RKO (cell line): Measurements from ENCODE around the gene FBXL17.
A peak's percentile ranks its signal among the peaks of the same experiment; 100 is the strongest.

ENCODE experiments used
- DNase-seq: peaks from one replicate; pipeline ENCODE4 v3.0.0-alpha.2; 2016; ENCODE audit warnings: low spot score

The FBXL17 gene

GRCh38 chr5:107913494-107913893 is 468.4 kb downstream of the FBXL17 start:
- DNase-seq, result no peak

GRCh38 chr5:107900721-107901120 is 481.2 kb downstream of the FBXL17 start:
- DNase-seq, result no peak

- DNase-seq, result no peak
Measured at GRCh38 chr5:107894361-107894760, 487.5 kb downstream of the FBXL17 start.

- peak; percentile 37 for DNase-seq
Measured at GRCh38 chr5:107893642-107894041, 488.3 kb downstream of the FBXL17 start.

- no peak for DNase-seq
Measured at GRCh38 chr5:107889387-107889786, 492.5 kb downstream of the FBXL17 start.

- no peak for DNase-seq
Measured at GRCh38 chr5:107888541-107888940, 493.4 kb downstream of the FBXL17 start.

GRCh38 chr5:107887166-107887943 is 494.5 kb downstream of the FBXL17 start:
- no peak for DNase-seq

- DNase-seq, result no peak
Measured at GRCh38 chr5:107885601-107886000, 496.3 kb downstream of the FBXL17 start.

GRCh38 chr5:107884871-107885270 is 497.0 kb downstream of the FBXL17 start:
- no peak for DNase-seq

- DNase-seq, result no peak
Measured at GRCh38 chr5:107878661-107879060, 503.2 kb downstream of the FBXL17 start.

- no peak for DNase-seq
Measured at GRCh38 chr5:107876906-107877305, 505.0 kb downstream of the FBXL17 start.

GRCh38 chr5:107876261-107876660 is 505.6 kb downstream of the FBXL17 start:
- no peak for DNase-seq

GRCh38 chr5:107875833-107876232 is 506.1 kb downstream of the FBXL17 start:
- peak; percentile 16 for DNase-seq

- peak; percentile 48 for DNase-seq
Measured at GRCh38 chr5:107874795-107875194, 507.1 kb downstream of the FBXL17 start.

- DNase-seq, result no peak
Measured at GRCh38 chr5:107873877-107874276, 508.0 kb downstream of the FBXL17 start.

GRCh38 chr5:107871023-107871422 is 510.9 kb downstream of the FBXL17 start:
- DNase-seq, result no peak

- DNase-seq, result peak; percentile 44
Measured at GRCh38 chr5:107869438-107870115, 512.3 kb downstream of the FBXL17 start.

- no peak for DNase-seq
Measured at GRCh38 chr5:107868650-107869409, 513.1 kb downstream of the FBXL17 start.

GRCh38 chr5:107867266-107867665 is 514.6 kb downstream of the FBXL17 start:
- DNase-seq, result no peak

GRCh38 chr5:107864793-107865192 is 517.1 kb downstream of the FBXL17 start:
- no peak for DNase-seq

GRCh38 chr5:107863125-107863524 is 518.8 kb downstream of the FBXL17 start:
- no peak for DNase-seq

- no peak for DNase-seq
Measured at GRCh38 chr5:107861565-107861964, 520.3 kb downstream of the FBXL17 start.

GRCh38 chr5:107860044-107860443 is 521.9 kb downstream of the FBXL17 start:
- no peak for DNase-seq
